ENCODE measurements around the gene ACBD4.

ACBD4 gene

GRCh38 chr17:45190503-45191255 lies 55.2 kb downstream of the ACBD4 start:
- TF ChIP-seq CTCF (IDR thresholded peaks at IDR 0.05; ENCODE audit: low read length, missing control alignments) = no peak
- H3K4me3 ChIP-seq (replicated peaks; ENCODE audit: low read depth, low read length) = no peak overlapping the region
- DNase-seq (ENCODE audit: low read depth) = no peak

Measured in fibroblast of pulmonary artery (primary cell).